DND-41 (cell line): ENCODE results near the gene PIGS.

ENCODE experiments used
- ATAC-seq: fragments of 200-7000 bp; cut with Tn5 transposase; 3 replicates; pipeline ENCODE4 v1.9.1; 2021; ENCODE audit warnings: low read depth; ENCODE audit not compliant: insufficient read depth
- DNase-seq: peaks from one replicate; pipeline ENCODE4 v3.0.0-alpha.2; 2020
- H2AFZ ChIP-seq: 2 replicates; pipeline ENCODE4 v1.6.0; 2012; ENCODE audit warnings: low read depth, low read length
- H3K27ac ChIP-seq: 2 replicates; pipeline ENCODE4 v1.5.1; 2012; ENCODE audit warnings: low read length, inconsistent platforms
- H3K27me3 ChIP-seq: fragments of 200-600 bp; sonication (generic); 2 replicates; pipeline ENCODE4 v1.6.0; 2012; ENCODE audit warnings: low read length, mild to moderate bottlenecking, inconsistent platforms; ENCODE audit not compliant: insufficient read depth, poor library complexity
- H3K36me3 ChIP-seq: 2 replicates; pipeline ENCODE4 v1.5.1; 2012; ENCODE audit warnings: low read length, inconsistent platforms; ENCODE audit not compliant: insufficient read depth
- H3K4me1 ChIP-seq: 2 replicates; pipeline ENCODE4 v1.5.1; 2012; ENCODE audit warnings: mild to moderate bottlenecking, low read length; ENCODE audit not compliant: insufficient read depth
- H3K4me2 ChIP-seq: 2 replicates; pipeline ENCODE4 v1.6.0; 2012; ENCODE audit warnings: mild to moderate bottlenecking, moderate library complexity, low read length, inconsistent platforms; ENCODE audit not compliant: insufficient read depth
- H3K4me3 ChIP-seq, 2 experiments: fragments of 200-600 bp in 1 of 2; shearing (Covaris generic) in 1 of 2; 2 replicates each; pipeline ENCODE4 v1.5.1; 2012 to 2016; ENCODE audit warnings: inconsistent platforms in 2 of 2, low read length in 2 of 2, mild to moderate bottlenecking in 2 of 2, low read depth in 1 of 2, moderate library complexity in 1 of 2
- H3K79me2 ChIP-seq: 2 replicates; pipeline ENCODE4 v1.6.0; 2012; ENCODE audit warnings: low read length, inconsistent platforms; ENCODE audit not compliant: insufficient read depth
- H3K9ac ChIP-seq: 2 replicates; pipeline ENCODE4 v1.6.0; 2012; ENCODE audit warnings: low read depth, mild to moderate bottlenecking, inconsistent platforms, low read length, moderate library complexity
- H3K9me3 ChIP-seq: 2 replicates; pipeline ENCODE4 v1.5.1; 2012; ENCODE audit warnings: low read length, moderate library complexity, mild to moderate bottlenecking, inconsistent platforms; ENCODE audit not compliant: insufficient read depth, severe bottlenecking
- H4K20me1 ChIP-seq: 2 replicates; pipeline ENCODE4 v1.6.0; 2012; ENCODE audit warnings: low read length; ENCODE audit not compliant: insufficient read depth
- CTCF ChIP-seq: IDR thresholded peaks from 2 replicates; pipeline ENCODE4 v1.5.1; 2012; ENCODE audit warnings: borderline replicate concordance, low read length, moderate library complexity, mild to moderate bottlenecking; ENCODE audit not compliant: poor library complexity, severe bottlenecking; ENCODE audit errors: extremely low read depth
- EZH2 ChIP-seq: IDR thresholded peaks from 3 replicates; pipeline ENCODE4 v1.6.1; 2012; ENCODE audit warnings: borderline replicate concordance, low read depth, mild to moderate bottlenecking, moderate library complexity, low read length, inconsistent platforms; ENCODE audit not compliant: severe bottlenecking

Gene PIGS

GRCh38 chr17:28599311-28600184 is 28.2 kb upstream of the PIGS start:
- ATAC-seq = peak; percentile 52
- DNase-seq = peak; percentile 47
- peak overlapping the region; percentile 97 for H2AFZ ChIP-seq

GRCh38 chr17:28598799-28599310 is 27.5 kb upstream of the PIGS start, which contains the start of gene SPAG5:
Gene SPAG5, minus strand, starts transcription at chr17:28599025. Its CDS starts 79 bp downstream, at chr17:28598946.
- peak; percentile 93 for ATAC-seq
- H3K4me2 ChIP-seq = peak within 1 kb of the TSS; percentile 78
- peaks cover 37% of the 10 kb centered on the region for H3K4me1 ChIP-seq
- DNase-seq = peak; percentile 95
- H3K36me3 ChIP-seq = peaks cover 27% of the 10 kb centered on the region
- no peaks in the 10 kb centered on the region for H3K9me3 ChIP-seq
- peak within 1 kb of the TSS; percentile 84 to 96 for H3K4me3 ChIP-seq
- H3K79me2 ChIP-seq = peaks cover 39% of the 10 kb centered on the region
- H3K27ac ChIP-seq = peak within 1 kb of the TSS; percentile 93
- H3K27me3 ChIP-seq = no peaks in the 10 kb centered on the region
- no peaks in the 10 kb centered on the region for H4K20me1 ChIP-seq
- H2AFZ ChIP-seq = peak within 1 kb of the TSS; percentile 97
- H3K9ac ChIP-seq = peak within 1 kb of the TSS; percentile 93
- TF ChIP-seq CTCF = no peak
- TF ChIP-seq EZH2 = no peak

More at GRCh38 chr17:28599311-28600184, 28.2 kb upstream of the PIGS start:
- no peak for TF ChIP-seq EZH2
- peak; percentile 1 for TF ChIP-seq CTCF
- Histone ChIP-seq H3K4me1 (peaks cover 36% of the 10 kb centered on the region), H3K27ac (peak overlapping the region; percentile 86), H3K9me3 (no peaks in the 10 kb centered on the region), H3K9ac (peak overlapping the region; percentile 93), H3K4me2 (peak overlapping the region; percentile 78), H3K27me3 (no peaks in the 10 kb centered on the region), H3K79me2 (peaks cover 35% of the 10 kb centered on the region), H3K36me3 (peaks cover 27% of the 10 kb centered on the region), H4K20me1 (no peaks in the 10 kb centered on the region), H3K4me3 (peak overlapping the region; percentile 84 to 96)

GRCh38 chr17:28598389-28598788 is 27.1 kb upstream of the PIGS start:
- Histone ChIP-seq H3K4me3 (peak overlapping the region; percentile 84 to 96), H4K20me1 (no peaks in the 10 kb centered on the region), H3K9me3 (no peaks in the 10 kb centered on the region), H3K27me3 (no peaks in the 10 kb centered on the region), H3K36me3 (peaks cover 28% of the 10 kb centered on the region), H3K27ac (peak overlapping the region; percentile 93), H3K4me2 (peak overlapping the region; percentile 78), H2AFZ (peak overlapping the region; percentile 97), H3K79me2 (peaks cover 41% of the 10 kb centered on the region), H3K9ac (peak overlapping the region; percentile 93), H3K4me1 (peaks cover 37% of the 10 kb centered on the region)
- ATAC-seq (peak; percentile 43), DNase-seq (no peak)
- no peak for TF ChIP-seq CTCF
- TF ChIP-seq EZH2 = no peak
